Gastrocnemius medialis (tissue), 4 donors: ENCODE results near the gene KRT2.

ENCODE experiments used
- POLR2A ChIP-seq, 2 donors: fragments of 450-650 bp; IDR thresholded peaks; one replicate each; pipeline ENCODE4 v1.6.1; 2017; ENCODE audit warnings: antibody characterized with exemption in 2 of 2, mild to moderate bottlenecking in 2 of 2, moderate library complexity in 2 of 2
- TF ChIP-seq, protein P1 (sequence below), 5 experiments: fragments of 450-650 bp in 3 of 5; fragments of 200-600 bp in 2 of 5; sonication (generic) in 2 of 5; IDR thresholded peaks in 4 of 5; conservative IDR thresholded peaks in 1 of 5; 1 replicate in 4 of 5; 2 replicates in 1 of 5; pipeline ENCODE4 v1.5.1; 2016 to 2019; ENCODE audit warnings: antibody characterized with exemption in 5 of 5, mild to moderate bottlenecking in 3 of 5, moderate library complexity in 3 of 5

DNA sequence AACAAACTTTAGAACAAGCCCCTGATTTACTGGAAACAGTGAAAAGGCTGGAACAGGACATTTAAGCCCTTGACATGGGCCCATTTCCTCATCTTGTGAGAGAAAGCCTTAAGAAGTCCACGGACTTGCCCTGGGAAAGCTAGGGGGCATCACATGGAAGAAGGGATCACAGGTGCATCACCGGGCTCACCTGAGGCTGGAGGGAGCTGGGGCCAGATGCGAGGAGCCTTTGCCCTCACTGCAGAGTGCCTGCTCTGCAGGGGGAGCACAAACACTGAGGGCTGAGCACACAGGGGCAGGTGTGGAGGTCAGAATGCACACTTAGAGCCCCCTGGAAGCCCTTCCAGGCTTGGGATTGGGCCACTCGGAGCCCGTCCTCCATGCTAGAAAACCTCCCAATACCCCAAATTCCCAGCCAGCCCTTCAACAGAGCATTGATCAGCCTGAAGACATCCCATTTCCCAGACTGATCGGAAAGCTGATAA, 33.4 kb upstream of the KRT2 start:
- TF ChIP-seq POLR2A (IDR thresholded peaks at IDR 0.05) = no peak
- TF ChIP-seq, protein P1, sequence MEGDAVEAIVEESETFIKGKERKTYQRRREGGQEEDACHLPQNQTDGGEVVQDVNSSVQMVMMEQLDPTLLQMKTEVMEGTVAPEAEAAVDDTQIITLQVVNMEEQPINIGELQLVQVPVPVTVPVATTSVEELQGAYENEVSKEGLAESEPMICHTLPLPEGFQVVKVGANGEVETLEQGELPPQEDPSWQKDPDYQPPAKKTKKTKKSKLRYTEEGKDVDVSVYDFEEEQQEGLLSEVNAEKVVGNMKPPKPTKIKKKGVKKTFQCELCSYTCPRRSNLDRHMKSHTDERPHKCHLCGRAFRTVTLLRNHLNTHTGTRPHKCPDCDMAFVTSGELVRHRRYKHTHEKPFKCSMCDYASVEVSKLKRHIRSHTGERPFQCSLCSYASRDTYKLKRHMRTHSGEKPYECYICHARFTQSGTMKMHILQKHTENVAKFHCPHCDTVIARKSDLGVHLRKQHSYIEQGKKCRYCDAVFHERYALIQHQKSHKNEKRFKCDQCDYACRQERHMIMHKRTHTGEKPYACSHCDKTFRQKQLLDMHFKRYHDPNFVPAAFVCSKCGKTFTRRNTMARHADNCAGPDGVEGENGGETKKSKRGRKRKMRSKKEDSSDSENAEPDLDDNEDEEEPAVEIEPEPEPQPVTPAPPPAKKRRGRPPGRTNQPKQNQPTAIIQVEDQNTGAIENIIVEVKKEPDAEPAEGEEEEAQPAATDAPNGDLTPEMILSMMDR (IDR thresholded peaks at IDR 0.05 in 4 of 5, conservative IDR thresholded peaks at IDR 0.05 in 1 of 5) = no peak
